GM06990 (cell line): Measurements from ENCODE around the gene SYNPO2.

Experiments
- DNase-seq: peaks from one replicate; pipeline ENCODE4 v3.0.0-alpha.2; 2011; ENCODE audit not compliant: insufficient read length; ENCODE audit errors: extremely low read depth
- H3K27me3 ChIP-seq: replicated peaks from 2 replicates; pipeline ENCODE4 v1.6.0; 2011; ENCODE audit warnings: low read length; ENCODE audit not compliant: control insufficient read depth, insufficient read depth
- H3K36me3 ChIP-seq: 2 replicates; pipeline ENCODE4 v1.5.1; 2011; ENCODE audit warnings: low read length; ENCODE audit not compliant: control insufficient read depth, insufficient read depth
- H3K4me3 ChIP-seq: replicated peaks from 2 replicates; pipeline ENCODE4 v1.5.1; 2011; ENCODE audit warnings: low read depth, mild to moderate bottlenecking, control low read depth, low read length
- CTCF ChIP-seq: IDR thresholded peaks from 2 replicates; pipeline ENCODE4 v1.5.1; 2011; ENCODE audit warnings: low read length, control low read depth, mild to moderate bottlenecking, inconsistent platforms; ENCODE audit not compliant: insufficient read depth, poor library complexity, severe bottlenecking

SYNPO2 gene

GRCh38 chr4:118915468-118915867 lies 26.8 kb downstream of the SYNPO2 start:
- DNase-seq, result no peak
- Histone ChIP-seq H3K36me3 (no peaks in the 10 kb centered on the region), H3K27me3 (no peaks in the 10 kb centered on the region), H3K4me3 (no peak overlapping the region)
- no peak for TF ChIP-seq CTCF

DNA sequence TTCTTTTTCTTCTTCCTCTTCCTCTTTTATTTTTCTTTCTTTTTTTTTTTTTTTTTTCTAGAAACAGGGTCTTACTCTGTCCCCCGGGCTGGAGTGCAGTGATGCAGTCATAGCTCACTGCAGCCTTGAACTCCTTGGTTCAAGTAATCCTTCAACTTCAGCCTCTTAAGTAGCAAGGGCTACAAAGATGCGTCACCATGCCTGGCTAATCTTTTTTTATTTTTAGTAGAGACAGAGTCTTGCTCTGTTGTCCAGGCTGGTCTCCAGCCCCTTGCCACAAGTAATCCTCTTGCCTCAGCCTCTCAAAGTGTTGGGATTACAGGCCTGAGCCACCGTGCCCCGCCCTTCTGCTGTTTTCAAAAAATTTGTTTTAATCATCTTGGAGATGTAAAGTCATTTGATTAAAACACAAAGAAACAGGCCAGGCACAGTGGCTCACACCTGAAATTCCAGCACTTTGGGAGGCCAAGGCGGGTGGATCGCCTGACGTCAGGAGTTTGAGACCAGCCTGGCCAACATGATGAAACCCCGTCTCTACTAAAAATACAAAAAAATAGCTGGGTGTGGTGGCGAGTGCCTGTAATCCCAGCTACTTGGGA lies 28.1 kb downstream of the SYNPO2 start:
- Histone ChIP-seq H3K36me3 (no peaks in the 10 kb centered on the region), H3K27me3 (no peaks in the 10 kb centered on the region), H3K4me3 (no peak overlapping the region)
- no peak for TF ChIP-seq CTCF
- no peak for DNase-seq

- DNase-seq, result no peak
- Histone ChIP-seq H3K27me3 (no peaks in the 10 kb centered on the region), H3K36me3 (no peaks in the 10 kb centered on the region), H3K4me3 (no peak overlapping the region)
- no peak for TF ChIP-seq CTCF
Observed at GRCh38 chr4:118917582-118917981, 28.9 kb downstream of the SYNPO2 start.

DNA sequence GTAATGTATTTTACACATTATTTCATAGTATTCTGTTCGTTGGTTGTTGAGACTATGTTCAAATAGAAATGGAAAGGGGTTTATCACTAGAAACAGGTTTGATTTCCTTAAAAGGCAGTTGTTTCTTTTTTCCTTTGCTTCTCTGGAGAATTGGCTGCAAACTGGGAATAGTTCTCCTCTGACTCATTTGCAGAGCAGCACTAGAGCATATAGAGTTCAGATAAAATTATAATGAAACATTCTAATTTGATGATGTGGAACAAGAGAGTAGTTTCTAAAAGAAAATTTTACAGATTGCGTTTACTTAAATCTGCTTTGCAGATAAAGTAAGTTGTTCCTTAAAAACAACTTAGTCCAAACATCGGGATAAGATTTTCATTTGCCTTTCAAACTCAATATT lies 29.7 kb downstream of the SYNPO2 start:
- no peak overlapping the region for H3K4me3 ChIP-seq
- H3K36me3 ChIP-seq, result no peaks in the 10 kb centered on the region
- no peak for TF ChIP-seq CTCF
- no peaks in the 10 kb centered on the region for H3K27me3 ChIP-seq
- DNase-seq, result no peak

DNA sequence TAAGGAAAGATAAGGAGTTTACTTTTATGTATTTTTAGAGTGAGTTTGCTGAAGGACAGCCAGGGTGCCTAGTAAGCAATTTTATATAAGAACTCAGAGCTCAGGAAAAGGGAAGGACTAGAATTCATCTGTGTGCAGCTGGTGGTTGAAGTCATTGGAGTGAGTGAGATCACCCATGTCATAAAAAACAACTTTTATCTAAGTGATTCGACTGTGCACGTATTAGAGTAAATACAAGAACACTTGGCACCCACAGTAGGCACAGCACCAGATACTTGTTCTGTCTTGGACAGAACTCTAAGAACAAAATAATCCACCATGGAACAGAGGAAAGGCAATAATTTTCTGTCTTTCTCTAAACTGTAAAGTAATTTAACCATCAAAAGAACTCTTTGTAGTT lies 31.6 kb downstream of the SYNPO2 start:
- H3K36me3 ChIP-seq, result no peaks in the 10 kb centered on the region
- DNase-seq, result no peak
- H3K4me3 ChIP-seq, result no peak overlapping the region
- no peak for TF ChIP-seq CTCF
- no peaks in the 10 kb centered on the region for H3K27me3 ChIP-seq

DNA sequence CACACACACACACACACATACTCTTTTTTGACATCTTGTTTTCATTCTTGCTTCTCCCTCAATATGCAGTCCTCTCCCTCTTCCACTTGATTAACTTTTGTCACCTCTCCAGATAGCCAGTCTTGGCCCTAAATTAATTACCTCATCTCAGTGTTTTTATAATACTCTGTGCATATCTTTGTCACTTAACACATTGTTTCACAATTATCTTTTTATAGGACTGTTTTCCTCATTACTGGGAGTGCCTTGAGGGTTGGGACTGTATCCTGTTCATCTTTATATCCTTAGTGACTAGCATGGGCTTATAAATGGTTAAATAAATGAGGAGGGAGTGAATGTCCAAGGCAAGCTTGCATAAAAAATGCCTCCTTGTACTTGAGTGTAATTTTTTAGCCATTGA lies 33.1 kb downstream of the SYNPO2 start:
- TF ChIP-seq CTCF, result no peak
- DNase-seq, result no peak
- Histone ChIP-seq H3K4me3 (no peak overlapping the region), H3K27me3 (no peaks in the 10 kb centered on the region), H3K36me3 (no peaks in the 10 kb centered on the region)
